ENCODE results near the gene DNAJB9. TPM values are rescaled to one million over a fixed set of nuclear protein-coding genes. Genes with fewer than 3 reads are reported as not detected.

Gene DNAJB9
- total and polyA plus RNA-seq, 2 of the 13 experiments (the other 11 are each of a cell fraction or from before 2014, with no cell fraction given), result 8.6 to 16.4 TPM

- H2AFZ ChIP-seq (ENCODE audit: low read length), result no peak overlapping the region
- no peak overlapping the region for H3K27ac ChIP-seq (ENCODE audit: extremely low read length, insufficient read depth, low read length)
- no peaks in the 10 kb centered on the region for H4K20me1 ChIP-seq (ENCODE audit: insufficient read depth, low read length)
- no peak for TF ChIP-seq ZNF18 (CRISPR knock-in tag; IDR thresholded peaks at IDR 0.05; ENCODE audit: insufficient replicate concordance)
- TF ChIP-seq HCFC1 (IDR thresholded peaks at IDR 0.05; ENCODE audit: low read depth, low read length), result no peak
- no peak for TF ChIP-seq HNRNPLL (IDR thresholded peaks at IDR 0.05; ENCODE audit: low read depth, low read length, poor library complexity, severe bottlenecking)
- TF ChIP-seq ZBTB39 (CRISPR knock-in tag; IDR thresholded peaks at IDR 0.05), result no peak
- TF ChIP-seq ZNF878 (CRISPR knock-in tag; IDR thresholded peaks at IDR 0.05), result no peak
- TF ChIP-seq MIXL1 (CRISPR knock-in tag; IDR thresholded peaks at IDR 0.05), result no peak
- no peak for TF ChIP-seq ZNF549 (CRISPR knock-in tag; IDR thresholded peaks at IDR 0.05)
- no peak for TF ChIP-seq HOXA9 (CRISPR knock-in tag; IDR thresholded peaks at IDR 0.05; ENCODE audit: borderline replicate concordance)
- BruUV-seq (replicated peaks), result no TSS peak
- peaks cover 3 to 20% of the 10 kb centered on the region in 2 experiments; a peak in 3 of 5 replicates for H3K27me3 ChIP-seq (ENCODE audit: control insufficient read depth in 1 of 2, insufficient read depth in 2 of 2, low read length in 2 of 2)
- 0% methylated on average over 1 of the region's 1 CpG for WGBS (ENCODE audit: low lambda C conversion rate)
- no peak for DNase-seq (ENCODE audit: low spot score)
- POLR2A ChIA-PET, result no interaction called here
- H3K4me3 ChIP-seq (replicated peaks in 1 of 3; ENCODE audit: insufficient read depth in 1 of 3, low read depth in 2 of 3, low read length in 3 of 3), result no peak overlapping the region
- no peaks in the 10 kb centered on the region for H3K4me1 ChIP-seq (ENCODE audit: insufficient read depth, low read length)
- no peak for FAIRE-seq
- no peak overlapping the region for H3K4me2 ChIP-seq (ENCODE audit: low read depth, low read length)
- no peaks in the 10 kb centered on the region for H3K36me3 ChIP-seq (replicated peaks in 1 of 2; ENCODE audit: control insufficient read depth in 1 of 2, insufficient read depth in 2 of 2, low read length in 2 of 2)
- H3K79me2 ChIP-seq (ENCODE audit: insufficient read depth, low read length), result no peaks in the 10 kb centered on the region
- in situ Hi-C loops (cut with HindIII; ENCODE audit: extremely low pct_ligation_motif_present, low pct_unique_long_range_greater_than_20kb) (loop anchor here (25.0 kb wide), 1 partner anchor 1487 kb away; no protein-coding TSS in a partner anchor), intact Hi-C loops (cut with micrococcal nuclease; ENCODE audit: unreplicated experiment) (no loop called here)
- ATAC-seq, result no peak
- no peak overlapping the region for H3K9ac ChIP-seq (ENCODE audit: insufficient read depth, low read depth, low read length)
- H3K9me3 ChIP-seq (ENCODE audit: low read length), result no peaks in the 10 kb centered on the region
- CTCF ChIA-PET (ENCODE audit: low intra/inter-chr PET ratio, low total read pairs), result no interaction called here
Measured at GRCh38 chr7:108600399-108600798, 30.7 kb downstream of the DNAJB9 start.
